Rectal smooth muscle tissue (tissue), 1 donor: ENCODE data around the gene RAPH1.
A peak's percentile ranks its signal among the peaks of the same experiment; 100 is the strongest.

ENCODE experiments used
- H3K27ac ChIP-seq: one replicate; pipeline ENCODE4 v1.7.0; 2013; ENCODE audit warnings: low read depth, low read length, inconsistent platforms
- H3K27me3 ChIP-seq: one replicate; pipeline ENCODE4 v1.7.0; 2013; ENCODE audit warnings: low read length; ENCODE audit not compliant: control insufficient read depth, insufficient read depth
- H3K36me3 ChIP-seq: one replicate; pipeline ENCODE4 v1.7.0; 2013; ENCODE audit warnings: low read length; ENCODE audit not compliant: control insufficient read depth, insufficient read depth
- H3K4me1 ChIP-seq: one replicate; pipeline ENCODE4 v1.7.0; 2013; ENCODE audit warnings: low read length; ENCODE audit not compliant: control insufficient read depth, insufficient read depth
- H3K4me3 ChIP-seq: one replicate; pipeline ENCODE4 v1.7.0; 2013; ENCODE audit warnings: low read length
- H3K9ac ChIP-seq: one replicate; pipeline ENCODE4 v1.7.0; 2013; ENCODE audit warnings: low read length

The RAPH1 gene

DNA sequence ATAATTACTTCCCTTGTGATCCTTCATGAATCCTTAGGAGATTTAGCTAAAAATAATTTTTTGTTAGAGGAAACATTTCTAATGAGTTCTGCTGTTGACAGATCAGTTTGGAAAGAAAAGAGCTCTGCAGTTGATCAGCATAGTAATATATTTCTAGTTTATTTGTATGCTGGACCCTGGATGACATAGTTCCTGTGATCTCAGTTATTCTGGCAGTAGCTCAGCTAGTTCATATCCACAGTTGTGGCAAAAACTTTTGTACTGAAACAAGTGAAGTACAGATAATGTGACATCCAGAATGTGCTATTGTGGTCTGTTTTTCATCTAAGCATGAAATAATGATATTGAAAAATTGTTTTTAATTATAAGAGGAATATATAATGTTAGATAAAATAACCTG, 173.2 kb downstream of the RAPH1 start:
- Histone ChIP-seq H3K27ac (peak overlapping the region; percentile 14), H3K4me1 (peaks cover 3% of the 10 kb centered on the region), H3K4me3 (no peak overlapping the region), H3K36me3 (no peaks in the 10 kb centered on the region), H3K9ac (no peak overlapping the region), H3K27me3 (no peaks in the 10 kb centered on the region)

DNA sequence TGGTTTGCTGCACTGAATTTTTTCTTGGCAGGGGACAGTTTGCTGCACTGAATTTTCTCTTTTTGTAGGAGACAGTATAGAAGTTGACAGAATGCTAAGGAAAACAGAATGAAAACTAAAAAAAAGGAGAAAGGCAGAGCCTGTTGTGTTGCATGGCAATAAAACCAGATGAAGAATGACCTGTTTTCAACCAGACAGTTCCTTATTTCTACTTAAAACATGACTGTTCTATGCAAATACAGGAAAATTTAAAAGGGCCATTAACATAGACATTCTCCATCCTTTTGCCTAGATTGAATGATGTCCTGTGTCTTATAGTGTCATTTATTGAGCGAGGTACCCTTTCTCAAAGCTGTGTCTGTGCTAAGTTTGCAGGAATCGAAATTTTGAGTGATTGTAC, 173.6 kb downstream of the RAPH1 start:
- no peaks in the 10 kb centered on the region for H3K27me3 ChIP-seq
- no peaks in the 10 kb centered on the region for H3K36me3 ChIP-seq
- H3K27ac ChIP-seq = peak overlapping the region; percentile 14
- H3K9ac ChIP-seq = no peak overlapping the region
- peaks cover 3% of the 10 kb centered on the region for H3K4me1 ChIP-seq
- no peak overlapping the region for H3K4me3 ChIP-seq

DNA sequence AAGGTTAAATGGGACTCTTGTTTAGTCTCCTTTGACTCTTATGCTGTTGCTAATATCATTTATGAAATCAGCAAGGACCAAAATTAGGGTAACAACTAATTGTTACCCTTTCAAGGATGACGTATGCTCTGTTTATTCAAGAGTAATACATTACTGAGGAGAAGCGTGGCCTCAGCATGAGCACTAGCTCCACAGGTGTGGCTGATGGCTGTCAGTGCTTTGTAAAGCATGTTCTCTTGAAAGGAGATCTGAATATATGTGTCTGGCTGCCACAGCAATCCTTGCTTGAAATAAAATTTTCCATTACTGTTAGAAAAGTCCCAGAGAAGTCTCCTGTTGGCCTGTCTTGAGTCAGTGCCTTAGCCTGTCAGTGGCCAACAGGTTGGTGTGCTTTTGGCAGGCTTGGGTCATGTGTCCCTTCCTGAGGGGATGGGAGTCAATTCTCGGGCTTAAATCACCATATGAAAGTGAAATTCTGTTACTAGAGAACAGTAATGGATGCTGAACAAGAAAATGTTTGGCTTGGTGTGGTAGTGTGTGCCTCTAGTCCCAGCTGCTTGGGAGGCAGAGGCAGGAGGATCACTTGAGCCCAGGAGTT, 174.2 kb downstream of the RAPH1 start:
- Histone ChIP-seq H3K27ac (no peak overlapping the region), H3K4me3 (no peak overlapping the region)

DNA sequence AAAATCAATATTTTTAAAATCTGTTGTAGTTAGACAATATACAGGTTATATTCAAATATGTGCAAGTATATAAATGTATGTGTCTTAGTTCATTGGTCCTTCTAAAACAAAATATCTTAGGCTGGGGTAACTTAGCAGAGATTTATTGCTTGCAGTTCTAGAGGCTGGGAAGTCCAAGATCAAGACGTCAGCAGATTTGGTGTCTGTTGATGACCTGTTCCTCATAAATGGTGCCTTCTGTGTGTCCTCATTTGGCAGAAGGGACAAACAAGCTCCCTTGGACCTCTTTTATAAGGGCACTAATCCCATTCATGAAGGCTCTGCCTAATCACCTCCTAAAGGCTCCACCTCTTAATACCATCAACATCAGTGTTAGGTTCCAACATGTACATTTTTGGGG, 175.7 kb downstream of the RAPH1 start:
- Histone ChIP-seq H3K9ac (no peak overlapping the region), H3K27ac (no peak overlapping the region), H3K4me1 (peaks cover 3% of the 10 kb centered on the region), H3K4me3 (no peak overlapping the region), H3K36me3 (no peaks in the 10 kb centered on the region), H3K27me3 (no peaks in the 10 kb centered on the region)

More for the DNA sequence above, 174.2 kb downstream of the RAPH1 start:
- H3K27me3 ChIP-seq = no peaks in the 10 kb centered on the region
- no peak overlapping the region for H3K9ac ChIP-seq
- H3K36me3 ChIP-seq = no peaks in the 10 kb centered on the region
- H3K4me1 ChIP-seq = peaks cover 3% of the 10 kb centered on the region

DNA sequence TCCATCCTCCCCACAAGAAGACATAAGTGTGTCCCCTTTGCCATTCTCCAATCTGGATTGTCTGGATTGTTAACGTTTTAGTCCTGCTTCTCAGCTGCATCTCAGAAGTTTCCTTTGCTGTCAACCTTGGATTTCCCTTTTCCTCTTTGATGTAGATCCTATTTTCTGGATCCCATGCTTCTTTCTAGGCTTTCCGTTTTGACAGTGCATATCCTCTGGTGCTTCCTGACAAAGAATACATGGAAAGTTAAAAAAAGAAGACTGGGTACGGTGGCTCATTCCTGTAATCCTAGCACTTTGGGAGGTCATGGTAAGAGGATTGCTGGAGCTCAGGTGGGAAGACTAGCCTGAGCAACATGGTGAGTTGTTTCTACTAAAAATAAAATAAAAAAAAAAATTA, 180.1 kb downstream of the RAPH1 start:
- H3K4me1 ChIP-seq = no peaks in the 10 kb centered on the region
- H3K9ac ChIP-seq = no peak overlapping the region
- no peaks in the 10 kb centered on the region for H3K27me3 ChIP-seq
- no peaks in the 10 kb centered on the region for H3K36me3 ChIP-seq
- H3K27ac ChIP-seq = no peak overlapping the region
- H3K4me3 ChIP-seq = no peak overlapping the region

DNA sequence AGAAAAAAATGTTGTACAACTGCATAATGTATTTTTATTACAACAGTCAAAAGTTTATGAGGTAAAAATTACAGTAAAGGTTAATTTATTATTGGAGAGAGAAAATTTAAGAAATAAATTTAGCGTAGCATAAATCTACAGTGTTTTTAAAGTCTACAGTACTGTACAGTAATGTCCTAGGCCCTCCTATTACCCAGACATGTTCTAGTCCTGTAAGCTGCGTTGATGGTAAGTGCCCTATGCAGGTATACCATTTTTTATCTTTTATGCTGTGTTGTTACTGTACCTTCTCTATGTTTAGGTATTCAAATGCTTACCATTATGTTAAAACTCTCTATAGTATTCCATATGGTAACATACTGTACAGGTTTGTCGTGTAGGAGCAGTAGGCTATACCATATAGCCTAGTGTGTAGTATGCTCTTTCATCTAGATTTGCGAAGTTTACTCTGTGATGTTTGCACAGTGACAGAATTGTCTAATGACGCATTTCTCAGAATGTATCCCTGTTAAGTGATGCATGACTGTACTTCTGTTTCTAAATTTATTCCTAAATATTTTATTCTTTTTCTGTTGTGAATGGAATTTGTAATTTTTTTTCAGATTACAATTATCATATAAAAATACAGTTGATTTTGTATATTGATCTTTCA, 182.4 kb downstream of the RAPH1 start:
- no peak overlapping the region for H3K27ac ChIP-seq
- no peak overlapping the region for H3K9ac ChIP-seq
- H3K4me3 ChIP-seq = no peak overlapping the region
- H3K4me1 ChIP-seq = no peaks in the 10 kb centered on the region
- no peaks in the 10 kb centered on the region for H3K27me3 ChIP-seq
- H3K36me3 ChIP-seq = no peaks in the 10 kb centered on the region

DNA sequence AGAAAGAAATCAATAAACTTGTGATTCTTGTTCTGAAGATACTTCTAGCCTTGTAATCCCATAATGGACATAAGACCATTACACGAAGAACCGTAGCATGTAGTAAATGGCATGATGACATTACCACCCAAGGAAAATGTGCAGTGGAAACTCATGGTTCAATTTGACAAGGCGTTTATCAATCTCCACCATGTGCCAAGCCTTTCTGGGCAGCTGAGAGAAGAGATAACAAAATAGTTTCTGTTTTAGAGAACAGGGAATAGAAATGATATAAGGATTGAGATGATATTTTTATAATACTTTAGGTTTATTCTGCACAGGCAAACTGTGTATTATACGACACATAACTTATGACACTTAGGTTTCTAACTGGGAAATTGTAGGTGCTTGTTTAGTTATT, 187.7 kb downstream of the RAPH1 start:
- Histone ChIP-seq H3K27me3 (no peaks in the 10 kb centered on the region), H3K27ac (no peak overlapping the region), H3K4me3 (no peak overlapping the region), H3K4me1 (no peaks in the 10 kb centered on the region), H3K9ac (no peak overlapping the region), H3K36me3 (no peaks in the 10 kb centered on the region)

DNA sequence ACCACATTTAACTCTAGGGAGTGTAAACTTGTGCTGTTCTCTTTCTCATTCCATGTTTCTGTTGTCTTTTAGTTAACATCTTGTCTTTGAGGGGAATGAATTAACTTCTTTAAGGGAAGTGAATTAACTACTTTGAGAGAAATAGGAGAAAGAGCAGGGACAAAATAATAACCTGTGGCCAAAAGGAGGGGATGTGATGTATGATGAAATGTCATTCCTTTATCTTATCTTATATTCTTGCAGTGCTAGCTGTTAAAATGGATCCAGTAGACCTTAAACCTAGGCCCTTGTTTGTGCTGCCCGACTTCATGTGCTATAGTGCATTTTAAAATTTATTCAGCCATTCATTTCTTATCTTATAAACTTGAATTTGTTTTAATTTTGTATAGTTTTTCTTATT, 188.5 kb downstream of the RAPH1 start:
- Histone ChIP-seq H3K4me3 (no peak overlapping the region), H3K27ac (no peak overlapping the region), H3K36me3 (no peaks in the 10 kb centered on the region), H3K9ac (no peak overlapping the region), H3K4me1 (no peaks in the 10 kb centered on the region), H3K27me3 (no peaks in the 10 kb centered on the region)

DNA sequence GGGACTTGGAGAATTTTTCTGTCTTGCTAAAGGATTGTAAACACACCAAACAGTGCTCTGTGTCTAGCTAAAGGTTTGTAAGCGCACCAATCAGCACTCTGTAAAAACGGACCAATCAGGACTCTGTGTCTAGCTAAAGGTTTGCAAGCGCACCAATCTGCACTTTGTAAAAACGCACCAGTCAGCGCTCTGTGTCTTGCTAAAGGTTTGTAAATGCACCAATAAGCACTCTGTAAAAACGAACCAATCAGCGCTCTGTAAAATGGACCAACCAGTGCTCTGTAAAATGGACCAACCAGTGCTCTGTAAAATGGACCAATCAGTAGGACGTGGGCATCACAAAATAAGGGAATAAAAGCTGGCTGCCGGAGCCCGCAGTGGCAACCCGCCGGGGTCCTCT, 190.4 kb downstream of the RAPH1 start:
- no peaks in the 10 kb centered on the region for H3K36me3 ChIP-seq
- no peak overlapping the region for H3K4me3 ChIP-seq
- no peaks in the 10 kb centered on the region for H3K4me1 ChIP-seq
- no peaks in the 10 kb centered on the region for H3K27me3 ChIP-seq
- H3K27ac ChIP-seq = no peak overlapping the region
- H3K9ac ChIP-seq = no peak overlapping the region
